ENCODE measurements around the gene THSD4.

THSD4 gene

DNA sequence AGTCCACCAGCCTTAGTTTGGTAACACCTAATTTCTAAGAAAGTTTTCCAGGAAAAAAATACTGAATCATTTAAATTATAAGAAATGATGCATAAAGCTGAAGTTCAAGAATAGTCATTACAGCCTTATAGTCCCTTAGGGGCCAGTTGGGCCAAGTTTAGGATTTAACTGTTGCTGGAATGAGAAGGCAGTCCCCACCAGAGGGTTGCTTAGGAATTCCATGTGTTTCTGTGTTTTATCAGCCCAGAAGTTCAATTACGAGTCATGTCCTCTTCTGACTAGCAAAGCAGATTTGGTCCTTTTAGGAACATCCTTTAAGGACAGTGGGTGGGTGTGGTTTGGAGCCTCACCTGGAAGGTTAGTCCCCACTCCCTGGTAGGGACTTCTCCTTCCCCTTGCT is 638.1 kb downstream of the THSD4 start:
- peak; percentile 59 for DNase-seq (ENCODE audit: low spot score)

DNA sequence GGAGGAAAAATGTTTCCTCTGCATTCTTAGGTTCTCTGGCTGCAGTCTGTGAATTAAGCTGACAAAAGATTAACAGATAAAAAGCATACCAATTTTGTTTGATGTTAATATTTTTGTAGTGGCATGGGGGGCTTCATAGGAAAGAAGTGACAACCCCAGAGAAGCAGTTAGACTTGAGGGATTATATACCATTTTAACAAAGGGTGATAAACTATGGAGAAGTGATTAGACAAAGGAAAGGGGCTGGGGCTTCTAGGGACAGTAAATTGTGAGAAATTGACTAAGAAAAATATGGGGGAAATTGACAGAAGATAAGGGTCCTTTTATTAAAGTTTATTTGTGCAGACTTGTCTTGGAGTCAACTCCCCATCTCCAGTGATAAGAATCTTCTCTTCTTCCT is 639.4 kb downstream of the THSD4 start:
- no peak for DNase-seq (ENCODE audit: low spot score)

DNA sequence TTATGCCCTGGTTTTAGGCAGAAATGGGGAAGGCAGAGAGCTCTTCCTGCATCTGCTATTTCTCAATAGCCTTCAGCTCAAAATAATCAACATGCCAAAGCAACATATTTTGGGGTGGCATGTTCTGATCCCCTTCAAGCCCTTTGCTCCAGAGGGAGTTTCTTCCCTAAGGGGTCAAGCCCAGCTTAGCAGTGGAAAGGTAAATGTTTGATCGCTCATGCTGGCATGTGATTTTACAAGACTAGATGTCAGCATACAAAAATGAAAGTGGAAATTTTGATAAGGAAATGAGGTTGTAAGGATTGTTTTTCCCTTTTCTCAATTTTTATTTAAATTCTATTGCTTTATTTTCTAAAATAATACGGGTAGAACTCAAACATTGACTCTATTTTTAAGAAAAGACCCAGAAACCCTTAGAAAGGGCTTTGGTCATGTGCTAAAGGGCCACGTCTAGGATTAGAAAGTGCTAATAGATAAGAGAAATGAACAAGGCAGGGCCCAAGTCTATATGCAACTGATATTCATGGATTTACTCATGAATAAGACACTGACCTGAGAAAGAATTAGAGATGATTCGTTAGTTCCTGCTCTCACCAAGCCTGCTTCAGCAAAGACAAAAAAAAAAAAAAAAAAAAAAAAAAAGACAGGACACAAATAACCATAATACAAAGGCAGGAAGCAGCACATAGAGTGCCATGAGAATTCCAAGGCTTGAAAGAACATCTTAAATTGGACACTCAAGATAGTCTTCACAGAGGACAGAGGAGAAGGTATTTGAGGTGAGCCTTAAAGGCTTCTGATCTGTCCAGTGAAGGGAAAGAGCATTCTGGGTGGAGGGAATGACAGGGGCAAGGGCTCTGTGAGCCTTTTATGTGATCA is 640.1 kb downstream of the THSD4 start:
- no peak for DNase-seq (ENCODE audit: low spot score)

DNA sequence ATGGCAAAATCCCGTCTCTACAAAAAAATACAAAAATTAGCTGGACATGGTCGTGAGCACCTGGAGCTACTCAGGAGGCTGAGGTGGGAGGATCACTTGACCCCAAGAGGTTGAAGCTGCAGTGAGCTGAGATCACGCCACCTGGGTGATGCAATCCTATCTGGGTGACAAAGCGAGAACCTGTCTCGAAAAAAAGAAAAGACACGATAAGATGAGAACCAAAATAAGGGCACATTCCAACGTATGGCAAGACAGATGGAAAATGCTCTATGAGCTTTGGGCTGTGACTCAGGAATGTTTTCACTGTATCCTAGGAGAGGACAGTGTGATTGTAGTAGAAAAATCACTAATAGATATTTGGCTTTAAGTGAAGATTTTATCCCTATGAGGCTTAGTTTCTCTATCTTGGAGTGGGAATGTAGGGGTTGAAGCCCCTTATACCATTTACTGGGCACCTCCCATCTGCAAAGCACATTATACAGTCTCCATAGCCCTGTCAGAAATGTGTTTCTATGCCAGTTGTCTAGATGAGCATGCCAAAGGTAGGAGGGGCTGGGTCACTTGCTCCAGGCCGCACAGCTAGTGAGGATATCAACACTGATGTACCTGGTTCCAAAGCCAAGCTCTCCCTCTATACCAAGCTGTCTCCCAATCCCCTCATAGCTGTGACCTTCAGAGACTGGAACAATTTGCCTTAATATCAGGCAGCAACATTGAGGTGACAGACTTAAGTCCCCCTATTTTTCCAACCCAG is 641.5 kb downstream of the THSD4 start:
- no peak for DNase-seq (ENCODE audit: low spot score)

DNA sequence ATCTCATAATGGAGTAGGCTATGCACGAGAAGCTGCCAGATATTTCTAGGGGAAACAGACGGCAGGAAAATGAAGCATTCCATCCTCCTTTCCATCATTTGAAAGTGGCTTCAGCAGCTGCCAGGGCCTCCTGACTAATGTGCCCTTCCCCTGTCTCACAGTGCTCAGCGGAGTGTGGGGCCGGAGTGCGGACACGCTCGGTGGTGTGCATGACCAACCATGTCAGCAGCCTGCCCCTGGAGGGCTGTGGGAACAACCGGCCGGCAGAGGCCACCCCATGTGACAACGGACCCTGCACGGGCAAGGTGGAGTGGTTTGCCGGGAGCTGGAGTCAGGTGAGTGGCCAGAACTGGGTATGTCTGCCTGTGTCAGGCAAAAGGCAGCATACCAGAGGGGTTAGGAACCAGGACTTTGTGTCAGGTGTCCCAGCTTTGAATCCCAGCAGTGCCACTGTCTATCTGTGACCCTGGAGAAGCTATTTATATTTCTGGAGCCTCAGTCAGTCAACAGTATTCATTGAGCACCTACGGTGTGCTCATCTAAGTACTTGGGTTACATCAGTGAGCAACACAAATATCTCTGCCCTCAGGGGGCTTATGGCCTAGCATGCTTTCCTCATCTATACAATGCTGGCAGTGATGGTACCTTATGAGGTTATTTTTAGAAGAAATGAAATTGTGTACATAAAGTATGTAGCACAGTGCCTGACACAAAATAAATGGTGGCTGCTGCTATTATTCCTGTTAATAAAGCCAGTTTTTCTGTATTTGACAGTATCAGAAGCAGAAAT is 642.7 kb downstream of the THSD4 start:
- DNase-seq (ENCODE audit: low spot score) = no peak

DNA sequence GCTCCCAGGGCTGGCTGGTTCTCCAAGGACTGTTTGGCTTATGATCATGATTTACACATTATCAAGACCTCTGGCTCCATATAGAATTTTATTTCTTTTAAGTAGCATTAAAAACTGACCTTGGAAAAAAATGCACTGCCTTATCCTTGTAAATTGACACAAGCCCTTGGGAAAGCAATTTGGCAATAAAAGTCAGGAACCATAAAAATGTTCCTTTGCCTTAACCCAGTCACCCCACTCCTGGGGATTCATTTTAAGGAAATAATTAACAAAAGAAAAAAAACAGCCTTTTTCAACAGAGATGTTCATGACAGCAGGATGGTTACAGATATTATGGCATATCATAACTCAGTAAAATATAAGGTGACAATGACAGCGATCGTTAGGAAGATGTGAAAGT is 643.4 kb downstream of the THSD4 start:
- DNase-seq (ENCODE audit: low spot score) = no peak

DNA sequence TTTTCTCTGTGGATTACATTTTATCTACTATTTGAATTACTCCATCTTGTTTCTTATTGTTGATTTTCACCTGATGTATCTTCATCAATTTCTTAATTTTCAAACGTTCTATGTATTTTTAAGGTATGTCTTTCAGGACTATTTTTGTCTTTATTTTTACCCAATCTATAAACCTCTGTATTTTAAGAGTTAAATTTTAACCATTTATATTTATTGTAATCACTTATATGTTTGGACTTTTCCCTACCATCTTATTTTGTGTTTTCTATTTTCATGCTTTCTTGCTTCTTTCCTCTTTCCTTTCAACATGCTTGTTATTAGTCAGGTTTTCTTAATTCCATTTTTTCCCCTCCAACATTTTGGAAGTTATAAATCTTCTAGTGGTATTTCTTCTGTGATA is 645.6 kb downstream of the THSD4 start:
- no peak for DNase-seq (ENCODE audit: low spot score)

DNA sequence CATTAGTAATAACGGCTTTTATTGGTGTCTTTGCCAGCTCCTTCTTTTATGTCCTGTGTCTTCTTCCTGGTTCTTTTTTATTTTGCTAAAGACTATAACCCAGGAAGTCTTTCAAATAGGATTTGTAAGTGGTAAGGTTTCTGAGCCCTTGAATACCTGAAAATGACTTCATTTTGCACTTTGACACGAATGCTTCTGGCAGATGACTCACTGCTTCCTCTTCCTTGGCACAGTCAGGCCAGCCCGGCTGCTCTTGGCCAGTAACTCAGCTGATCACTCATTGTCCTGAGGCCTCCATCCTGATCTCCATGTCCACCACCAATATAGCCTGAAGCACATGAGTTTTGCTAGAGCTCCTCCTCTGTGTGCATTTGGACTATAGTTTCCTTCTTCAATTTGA is 646.4 kb downstream of the THSD4 start:
- peak; percentile 64 for DNase-seq (ENCODE audit: low spot score)

DNA sequence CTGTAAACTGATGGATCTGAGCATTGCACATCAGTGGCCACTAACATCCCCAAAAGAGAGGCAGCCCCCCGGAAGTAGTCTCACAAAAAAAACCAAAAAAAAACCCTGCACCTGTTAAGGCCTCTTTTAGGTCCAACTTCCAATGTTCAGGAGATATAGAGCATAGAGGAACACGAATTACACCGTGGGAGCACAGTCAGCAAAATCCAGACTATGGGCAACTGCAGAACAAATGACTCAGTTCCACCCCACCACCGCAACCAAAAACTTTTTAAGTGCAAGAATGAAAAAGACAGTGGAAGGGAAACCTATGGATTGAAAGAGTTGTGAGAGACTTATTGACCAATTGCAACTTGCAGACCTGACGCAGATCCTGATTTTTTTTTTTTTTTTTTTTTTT is 652.9 kb downstream of the THSD4 start:
- DNase-seq (ENCODE audit: low spot score) = no peak

DNA sequence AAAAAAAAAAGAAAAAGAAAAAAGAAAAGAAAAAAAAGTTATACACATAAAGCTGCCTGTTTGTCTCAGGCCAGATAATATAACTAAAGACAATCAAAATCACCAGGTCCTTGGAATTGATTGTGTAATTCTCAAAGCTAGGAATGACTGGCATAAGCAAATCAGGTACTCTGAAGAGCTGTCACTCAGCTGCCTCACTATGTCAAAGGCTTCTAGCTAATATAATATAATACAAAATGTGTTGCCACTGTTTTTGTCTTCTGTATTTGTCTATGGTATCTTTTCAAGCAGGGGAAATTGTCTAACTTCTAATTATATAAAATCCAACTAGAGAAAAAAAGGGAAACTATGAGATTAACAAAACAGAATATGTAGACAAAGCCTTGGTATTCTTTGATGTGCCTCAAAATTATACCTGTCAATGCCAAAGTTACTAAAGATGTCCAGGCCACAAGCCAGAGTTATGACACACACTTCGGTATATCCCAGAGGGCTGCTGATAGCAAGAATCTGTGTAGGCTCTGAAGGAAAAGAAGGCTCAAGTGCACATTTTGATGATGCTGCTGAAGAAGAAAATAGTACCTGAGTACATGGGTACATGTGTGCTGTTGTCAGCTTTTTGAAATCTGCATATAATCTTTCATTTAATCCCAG is 658.1 kb downstream of the THSD4 start:
- no peak for DNase-seq (ENCODE audit: low spot score)

DNA sequence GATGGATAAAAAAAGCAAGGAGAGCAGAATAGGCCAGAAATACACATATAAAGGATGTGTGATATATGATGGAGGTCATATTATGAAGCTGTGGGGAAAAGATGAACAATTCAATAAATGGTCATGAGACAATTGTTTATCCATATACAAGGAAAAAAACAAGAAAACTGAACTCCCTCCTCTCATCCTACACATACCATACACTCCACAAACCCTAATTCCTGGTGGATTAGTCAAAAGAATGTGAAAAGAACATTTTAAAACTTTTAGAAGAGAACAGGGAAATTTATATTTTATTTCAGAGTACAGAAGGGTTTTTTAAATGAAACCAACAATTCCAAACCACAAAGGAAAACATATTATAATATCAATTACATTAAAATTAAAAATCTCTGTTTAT is 660.6 kb downstream of the THSD4 start:
- DNase-seq (ENCODE audit: low spot score) = no peak

DNA sequence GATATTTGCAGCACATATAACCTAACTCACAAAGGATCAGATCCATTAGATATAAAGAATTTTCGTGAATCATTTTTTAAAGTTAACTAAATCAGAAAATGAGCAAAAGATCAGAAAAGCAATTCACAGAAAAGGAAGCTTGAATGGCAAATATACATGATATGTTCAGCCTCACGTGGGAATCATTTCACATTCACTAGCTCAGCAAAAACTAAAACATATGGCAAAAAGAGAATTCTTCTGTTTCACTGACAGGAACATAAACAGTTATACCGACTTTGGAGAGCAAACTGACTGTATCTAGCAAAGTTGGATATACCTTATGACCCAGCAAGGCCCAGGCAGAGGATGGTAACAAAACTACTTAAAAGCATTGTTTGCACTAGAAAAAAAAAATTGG is 661.0 kb downstream of the THSD4 start:
- DNase-seq (ENCODE audit: low spot score) = no peak

DNA sequence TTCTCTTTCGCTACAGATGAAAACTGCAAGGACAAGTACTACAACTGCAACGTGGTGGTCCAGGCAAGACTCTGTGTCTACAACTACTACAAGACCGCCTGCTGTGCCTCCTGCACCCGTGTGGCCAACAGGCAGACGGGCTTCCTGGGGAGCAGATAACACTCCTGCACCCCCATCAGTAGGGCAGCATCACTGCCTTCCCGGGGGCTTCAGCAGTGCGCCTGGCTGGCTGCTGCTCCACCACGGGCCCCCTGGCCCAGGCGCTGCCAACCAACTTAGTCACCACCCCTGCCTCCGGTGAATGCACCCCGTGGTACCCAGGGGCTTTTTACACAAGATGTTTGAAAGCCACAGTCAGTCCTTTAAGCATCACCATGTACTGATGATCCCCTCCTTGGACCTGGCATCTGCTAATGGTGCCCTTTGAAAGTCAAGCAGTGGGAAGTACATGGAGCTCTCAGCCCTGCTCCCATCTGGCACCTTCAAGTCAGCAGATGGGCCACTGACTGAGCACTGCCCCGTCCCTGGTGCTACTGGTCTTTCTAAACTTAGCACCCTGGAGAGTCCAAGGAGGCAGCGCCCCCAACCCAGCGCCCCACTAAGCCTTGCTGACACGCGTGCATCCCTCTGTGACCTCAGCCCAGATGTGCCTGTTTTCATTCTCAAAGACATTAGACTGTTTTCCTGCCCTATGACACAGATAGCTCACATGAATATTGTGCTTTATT is 662.1 kb downstream of the THSD4 start:
- no peak for DNase-seq (ENCODE audit: low spot score)

DNA sequence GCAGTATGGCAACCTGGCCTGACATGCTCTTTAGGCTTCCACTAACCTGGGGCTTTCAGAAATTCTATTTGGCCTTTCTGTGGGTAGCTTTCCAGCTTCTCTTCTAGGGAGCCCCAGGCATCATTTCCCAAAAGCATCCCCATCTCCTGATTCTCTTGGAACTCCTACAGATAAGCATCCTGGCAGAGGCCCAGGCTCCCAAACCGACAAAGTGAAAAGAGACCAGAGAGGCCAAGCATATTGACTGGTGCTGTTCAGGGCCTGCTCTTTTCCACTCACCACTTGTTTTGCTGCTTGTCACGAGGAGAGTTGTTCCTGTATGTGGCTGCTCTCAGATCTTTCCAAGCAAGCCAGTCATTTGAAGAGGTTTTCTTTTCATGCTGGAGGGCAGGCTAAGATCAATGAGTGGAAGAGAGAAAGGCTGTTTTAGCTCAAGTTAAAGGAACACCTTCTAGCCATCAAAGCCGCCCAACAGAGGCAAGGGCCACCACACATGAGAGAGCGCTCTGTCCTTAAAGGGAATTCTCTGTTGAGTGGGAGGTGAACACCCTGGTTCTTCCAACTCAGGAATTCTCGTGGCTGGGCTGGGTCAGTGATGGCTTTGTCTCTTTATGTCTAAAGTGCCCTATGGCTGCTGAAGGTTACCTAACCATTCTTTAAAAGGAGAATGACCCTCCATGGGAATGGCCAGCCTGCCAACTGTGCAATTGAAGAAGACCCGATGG is 664.0 kb downstream of the THSD4 start:
- no peak for DNase-seq (ENCODE audit: low spot score)

DNA sequence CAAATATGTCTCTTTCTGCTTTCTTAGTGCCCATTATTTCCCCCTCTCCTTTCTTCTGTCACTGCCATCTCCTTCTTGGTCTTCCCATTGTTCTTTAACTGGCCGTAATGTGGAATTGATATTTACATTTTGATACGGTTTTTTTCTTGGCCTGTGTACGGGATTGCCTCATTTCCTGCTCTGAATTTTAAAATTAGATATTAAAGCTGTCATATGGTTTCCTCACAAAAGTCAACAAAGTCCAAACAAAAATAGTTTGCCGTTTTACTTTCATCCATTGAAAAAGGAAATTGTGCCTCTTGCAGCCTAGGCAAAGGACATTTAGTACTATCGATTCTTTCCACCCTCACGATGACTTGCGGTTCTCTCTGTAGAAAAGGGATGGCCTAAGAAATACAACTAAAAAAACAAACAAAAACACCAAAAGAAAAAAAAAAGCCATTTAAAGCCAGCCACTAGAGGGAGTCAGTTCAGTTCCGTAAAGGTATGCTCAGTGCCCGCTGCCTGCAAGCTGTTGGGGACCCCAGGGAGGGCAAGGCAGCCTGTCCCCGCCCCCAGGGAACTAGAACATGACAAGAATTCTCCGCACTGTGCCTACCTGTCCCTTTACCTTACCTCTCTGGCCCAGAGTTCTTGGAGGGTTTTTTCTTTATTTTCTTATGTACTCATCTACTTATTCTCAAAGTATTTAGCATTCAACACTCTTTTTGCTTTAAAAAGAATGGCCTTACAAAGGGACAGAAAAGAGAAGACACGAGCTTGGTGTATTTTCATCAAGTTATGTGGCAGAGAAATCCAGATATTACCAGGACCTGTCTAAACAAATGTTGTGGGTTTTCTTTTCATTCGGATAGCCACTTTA is 665.1 kb downstream of the THSD4 start:
- peak; percentile 54 for DNase-seq (ENCODE audit: low spot score)

DNA sequence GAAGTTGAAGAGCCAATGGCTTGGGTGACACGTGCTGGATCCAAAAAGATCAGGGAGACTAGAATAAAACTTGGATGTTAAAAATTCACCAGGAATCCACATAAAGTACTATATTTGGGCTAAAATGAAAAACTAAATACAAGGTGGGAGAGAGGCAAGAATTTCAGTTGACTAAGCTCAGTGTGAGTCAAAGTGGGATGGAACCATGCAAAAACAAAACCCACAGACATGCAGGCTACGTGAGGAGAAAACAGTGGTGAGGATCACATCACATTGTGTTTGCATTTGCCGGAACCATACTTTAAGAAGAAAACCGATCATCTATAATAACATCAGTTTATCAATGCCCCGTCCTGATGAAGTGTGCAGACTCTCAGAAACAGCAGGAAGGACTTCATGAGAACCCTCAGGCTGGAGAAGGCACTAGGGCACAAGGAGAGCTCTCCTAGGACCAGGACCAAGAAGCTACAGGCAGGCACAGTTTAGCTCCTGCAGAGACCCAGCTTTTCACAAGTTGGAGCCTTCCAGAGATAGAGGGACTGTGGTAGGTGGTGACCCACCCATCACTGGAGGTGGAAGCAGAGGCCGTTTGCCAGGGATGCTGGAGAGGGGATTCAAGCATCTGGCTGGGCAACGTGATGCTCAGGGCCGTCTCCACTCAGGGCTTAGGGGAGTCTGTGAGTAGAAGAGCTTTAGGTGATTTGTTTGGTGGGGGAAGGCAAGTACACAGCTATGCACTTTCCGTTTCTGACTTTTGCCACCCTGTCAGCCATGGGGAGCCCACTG is 666.1 kb downstream of the THSD4 start:
- DNase-seq (ENCODE audit: low spot score) = no peak

DNA sequence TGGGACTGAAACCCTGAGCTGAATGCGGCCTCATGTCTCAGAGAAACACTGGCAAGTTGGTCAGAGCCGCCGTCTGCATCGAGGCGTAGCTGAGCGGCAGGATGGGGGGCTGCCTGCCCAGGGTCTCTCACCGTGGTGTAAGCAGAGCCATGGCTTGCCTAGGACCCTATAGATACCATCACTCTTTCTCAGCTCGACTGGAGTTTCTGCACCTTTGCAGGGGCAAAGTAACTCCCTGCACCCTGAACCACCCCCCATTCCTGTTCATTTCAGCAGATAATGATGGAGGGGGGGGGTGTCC is 666.6 kb downstream of the THSD4 start:
- no peak for DNase-seq (ENCODE audit: low spot score)

DNA sequence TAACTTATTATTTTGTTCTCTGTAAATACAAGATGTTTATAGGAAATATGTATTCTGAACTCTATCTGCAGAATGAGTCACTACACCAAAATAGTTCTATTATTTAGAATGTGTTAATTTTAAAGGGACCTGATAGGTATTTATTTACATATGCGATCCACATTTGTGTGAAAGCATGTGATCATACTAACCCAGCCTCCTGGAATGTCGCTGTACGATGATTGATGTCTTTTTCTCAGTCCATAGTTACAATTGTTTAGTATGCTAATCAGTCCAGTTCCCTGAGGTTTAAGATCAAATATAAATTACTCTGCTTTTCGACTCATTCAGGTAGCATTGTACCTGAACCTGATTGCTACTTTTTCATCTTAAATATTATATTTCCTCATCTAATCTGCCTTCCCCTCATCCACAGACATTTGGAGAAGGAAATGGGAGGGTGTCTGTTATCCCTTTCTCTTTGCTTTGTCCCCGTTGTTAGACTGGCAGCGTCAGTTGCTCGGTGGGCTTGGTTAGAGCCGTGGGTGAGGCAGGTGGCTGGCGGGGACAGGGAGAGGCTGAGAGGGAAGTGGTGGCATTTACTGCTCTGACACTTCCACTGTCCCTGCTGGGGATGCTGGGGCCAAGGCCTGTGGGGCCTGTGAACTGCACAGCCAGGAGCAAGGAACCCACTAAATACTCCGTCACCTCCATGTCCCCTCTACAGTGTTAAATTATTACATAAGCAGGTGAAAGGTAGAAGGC is 667.3 kb downstream of the THSD4 start:
- DNase-seq (ENCODE audit: low spot score) = no peak
